GM12801 (cell line): ENCODE measurements around the gene MFAP5.

Source experiments
- TF ChIP-seq, protein P1 (sequence below): IDR thresholded peaks from one replicate; pipeline ENCODE4 v1.5.1; 2011; ENCODE audit warnings: control low read depth; ENCODE audit not compliant: insufficient read length; ENCODE audit errors: extremely low read depth

Gene MFAP5

DNA sequence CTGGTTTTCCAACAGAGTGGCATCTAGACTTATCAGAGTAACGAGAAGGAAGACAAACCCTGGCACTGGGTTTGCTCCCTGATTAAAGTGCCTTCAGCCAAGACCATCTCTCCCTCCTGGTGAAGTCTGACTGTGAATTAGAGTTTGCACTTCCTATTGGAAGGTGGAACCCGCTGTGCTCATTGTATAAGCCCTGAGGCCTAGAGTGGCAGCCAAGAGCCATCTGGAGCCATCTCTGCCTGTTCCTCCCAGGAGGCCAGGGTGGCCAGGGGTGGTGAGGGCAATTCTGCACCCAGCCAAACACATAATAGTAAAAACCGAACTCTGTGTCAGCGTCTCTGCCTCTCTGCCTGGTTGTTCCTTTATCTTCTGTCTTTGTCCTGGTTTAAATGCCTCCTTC lies 25.0 kb downstream of the MFAP5 start:
- TF ChIP-seq, protein P1, sequence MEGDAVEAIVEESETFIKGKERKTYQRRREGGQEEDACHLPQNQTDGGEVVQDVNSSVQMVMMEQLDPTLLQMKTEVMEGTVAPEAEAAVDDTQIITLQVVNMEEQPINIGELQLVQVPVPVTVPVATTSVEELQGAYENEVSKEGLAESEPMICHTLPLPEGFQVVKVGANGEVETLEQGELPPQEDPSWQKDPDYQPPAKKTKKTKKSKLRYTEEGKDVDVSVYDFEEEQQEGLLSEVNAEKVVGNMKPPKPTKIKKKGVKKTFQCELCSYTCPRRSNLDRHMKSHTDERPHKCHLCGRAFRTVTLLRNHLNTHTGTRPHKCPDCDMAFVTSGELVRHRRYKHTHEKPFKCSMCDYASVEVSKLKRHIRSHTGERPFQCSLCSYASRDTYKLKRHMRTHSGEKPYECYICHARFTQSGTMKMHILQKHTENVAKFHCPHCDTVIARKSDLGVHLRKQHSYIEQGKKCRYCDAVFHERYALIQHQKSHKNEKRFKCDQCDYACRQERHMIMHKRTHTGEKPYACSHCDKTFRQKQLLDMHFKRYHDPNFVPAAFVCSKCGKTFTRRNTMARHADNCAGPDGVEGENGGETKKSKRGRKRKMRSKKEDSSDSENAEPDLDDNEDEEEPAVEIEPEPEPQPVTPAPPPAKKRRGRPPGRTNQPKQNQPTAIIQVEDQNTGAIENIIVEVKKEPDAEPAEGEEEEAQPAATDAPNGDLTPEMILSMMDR: no peak

DNA sequence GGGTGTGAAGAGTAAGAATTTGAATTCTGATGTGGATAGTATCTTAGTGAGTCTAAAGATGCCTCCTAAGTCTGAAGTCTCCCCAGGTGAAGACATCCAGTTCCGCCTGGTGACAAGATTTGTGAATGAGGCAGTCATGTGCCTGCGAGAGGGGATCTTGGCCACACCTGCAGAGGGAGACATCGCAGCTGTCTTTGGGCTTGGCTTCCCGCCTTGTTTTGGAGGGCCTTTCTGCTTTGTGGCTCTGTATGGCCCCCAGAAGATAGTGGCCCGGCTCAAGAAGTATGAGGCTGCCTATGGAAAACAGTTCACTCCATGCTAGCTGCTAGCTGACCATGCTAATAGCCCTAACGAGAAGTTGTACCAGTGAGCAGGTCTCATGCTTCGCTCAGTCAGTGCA lies 25.4 kb downstream of the MFAP5 start:
- TF ChIP-seq, protein P1: no peak

DNA sequence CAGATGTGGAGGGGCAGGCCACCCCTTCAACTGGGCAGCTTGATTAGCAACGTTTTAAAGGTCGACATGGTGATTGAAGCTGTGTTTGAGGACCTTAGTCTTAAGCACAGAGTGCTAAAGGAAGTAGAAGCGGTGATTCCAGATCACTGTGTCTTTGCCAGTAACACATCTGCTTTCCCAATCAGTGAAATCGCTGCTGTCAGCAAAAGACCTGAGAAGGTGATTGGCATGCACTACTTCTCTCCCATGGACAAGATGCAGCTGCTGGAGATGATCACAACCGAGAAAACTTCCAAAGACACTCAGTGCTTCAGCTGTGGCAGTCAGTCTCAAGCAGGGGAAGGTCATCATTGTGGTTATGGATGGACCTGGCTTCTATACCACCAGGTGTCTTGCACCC lies 26.0 kb downstream of the MFAP5 start:
- TF ChIP-seq, protein P1: no peak

DNA sequence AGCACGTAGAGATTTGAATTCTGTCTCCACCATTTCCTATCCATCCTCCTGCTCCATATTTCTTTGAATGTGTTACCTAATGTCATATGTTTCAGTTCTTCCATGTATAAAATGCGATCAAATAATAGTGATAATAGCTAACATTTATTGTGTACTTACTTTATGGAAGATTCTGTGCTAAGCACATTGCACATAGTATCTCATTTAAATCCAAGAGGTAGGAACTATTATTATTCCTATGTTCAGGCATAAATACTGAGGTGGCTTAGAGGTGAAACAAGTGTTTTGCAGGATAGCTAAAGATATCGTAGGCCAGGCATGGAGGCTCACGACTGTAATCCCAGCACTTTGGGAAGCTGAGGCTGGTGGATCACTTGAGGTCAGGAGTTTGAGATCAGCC lies 32.5 kb downstream of the MFAP5 start:
- TF ChIP-seq, protein P1: no peak

DNA sequence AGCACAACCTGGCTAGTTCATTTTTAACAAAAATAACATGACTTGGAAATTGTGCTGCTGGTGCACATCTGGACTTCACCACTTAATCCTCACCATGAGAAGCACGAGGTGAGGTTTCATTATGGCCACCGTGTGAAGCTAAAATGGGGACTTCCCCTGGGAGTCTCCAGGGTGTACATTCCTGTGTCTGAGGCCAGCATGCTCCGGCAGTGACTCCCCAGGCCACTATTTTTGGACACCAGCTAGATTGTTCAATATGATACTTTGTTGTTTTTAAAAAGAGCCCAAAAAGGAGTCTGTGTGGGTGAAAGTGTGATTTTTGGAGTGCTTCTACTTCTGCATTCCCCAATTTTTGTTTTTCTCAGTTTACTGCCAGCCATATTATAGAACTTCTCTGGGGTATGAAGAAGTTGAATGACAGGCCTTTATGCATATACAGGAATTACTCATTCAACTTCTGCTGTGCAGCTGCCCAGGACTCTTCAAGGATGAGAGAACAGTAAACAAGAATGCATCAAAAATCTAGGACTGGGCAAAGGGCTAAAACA lies 33.1 kb downstream of the MFAP5 start:
- TF ChIP-seq, protein P1: no peak

DNA sequence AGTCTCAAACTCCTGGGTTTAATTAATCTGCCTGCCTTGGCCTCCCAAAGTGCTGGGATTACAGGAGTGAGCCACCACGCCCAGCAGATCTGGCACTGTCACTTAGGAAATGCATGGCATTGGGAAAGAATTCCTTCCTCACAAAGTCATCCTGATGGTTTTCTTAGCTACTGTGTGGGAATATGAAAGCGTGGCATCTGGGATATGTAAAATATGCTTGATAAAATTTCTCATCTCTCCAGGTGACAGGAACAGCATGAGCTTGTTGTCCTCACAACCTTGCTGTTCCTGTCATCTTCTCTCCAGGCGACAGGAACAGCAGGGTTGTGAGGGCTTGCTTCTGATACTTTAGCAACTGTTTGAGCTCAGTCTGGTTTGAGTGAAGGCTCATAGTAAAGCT lies 33.9 kb downstream of the MFAP5 start:
- TF ChIP-seq, protein P1: no peak

DNA sequence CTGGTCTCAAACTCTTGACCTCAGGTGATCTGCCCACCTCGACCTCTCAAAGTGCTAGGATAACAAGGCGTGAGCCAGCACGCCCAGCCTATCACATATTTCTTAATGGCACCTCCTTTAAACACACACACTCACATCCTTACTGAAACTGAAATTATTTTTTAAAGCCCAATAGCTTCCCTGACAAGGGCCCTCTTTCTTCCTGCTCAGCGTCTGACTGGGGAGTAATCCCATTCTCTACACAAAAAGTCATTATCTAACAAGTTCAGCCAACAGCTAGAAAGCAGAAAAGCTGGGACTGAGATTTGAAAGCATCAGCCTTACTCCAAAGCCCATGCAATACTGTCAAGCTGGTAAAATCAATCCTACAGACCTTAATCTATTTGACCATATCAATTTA lies 40.0 kb downstream of the MFAP5 start:
- TF ChIP-seq, protein P1: no peak
